GM18508 (cell line): ENCODE results near the gene AURKA.

Source experiments
- ATAC-seq: cut with Tn5 transposase; IDR thresholded peaks from one replicate; pipeline ENCODE4 v1.9.1; 2021; ENCODE audit warnings: moderate number of reproducible peaks; ENCODE audit not compliant: insufficient read depth, unreplicated experiment

AURKA gene

DNA sequence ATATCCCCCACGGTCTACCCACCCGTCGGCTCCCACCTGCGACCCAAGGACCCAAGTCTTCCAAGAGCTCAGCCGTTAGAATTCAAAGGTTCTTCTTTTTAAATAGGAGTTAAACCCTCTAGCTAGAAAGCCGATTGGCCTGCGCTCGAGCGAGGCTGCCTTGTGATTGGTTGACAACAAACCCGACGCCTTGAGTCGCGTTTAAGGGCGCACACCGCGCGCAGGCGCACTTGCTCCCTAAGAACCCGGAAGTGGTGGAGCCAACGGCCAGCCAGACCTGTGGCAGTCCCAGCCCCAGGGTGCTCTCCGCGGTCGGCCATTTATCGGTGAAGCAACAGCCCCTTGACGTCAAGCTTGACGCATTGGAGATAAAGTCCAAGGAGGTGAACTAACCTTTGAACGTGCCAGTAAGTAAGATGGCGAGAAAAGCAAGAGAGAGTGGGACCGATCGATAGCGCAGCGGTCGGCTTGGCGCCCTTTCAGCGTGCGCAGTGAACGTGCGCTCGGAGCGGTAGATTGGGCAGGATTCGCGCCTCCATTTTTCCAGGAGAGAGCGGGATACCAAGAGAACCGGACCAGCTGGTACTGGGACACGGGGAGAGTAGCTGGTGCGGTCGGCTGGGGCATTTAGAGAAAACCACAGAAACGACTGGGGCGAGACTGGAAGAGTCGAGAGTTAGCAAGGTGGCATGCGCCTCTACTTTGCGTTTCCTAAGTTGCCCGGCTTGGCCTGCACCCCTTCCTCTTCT is at the start of gene AURKA, which contains the start of gene CSTF1:
Gene AURKA, minus strand, starts transcription at position 84 of the 749 bp plus-strand sequence. CDS start 4,018 bp downstream, outside the sequence.
Gene CSTF1, plus strand, starts transcription at position 514 of the 749 bp plus-strand sequence. CDS start 2,908 bp downstream, outside the sequence.
- ATAC-seq: peak; percentile 92

GRCh38 chr20:56440346-56441007 is 48.5 kb upstream of the AURKA start:
- no peak for ATAC-seq

DNA sequence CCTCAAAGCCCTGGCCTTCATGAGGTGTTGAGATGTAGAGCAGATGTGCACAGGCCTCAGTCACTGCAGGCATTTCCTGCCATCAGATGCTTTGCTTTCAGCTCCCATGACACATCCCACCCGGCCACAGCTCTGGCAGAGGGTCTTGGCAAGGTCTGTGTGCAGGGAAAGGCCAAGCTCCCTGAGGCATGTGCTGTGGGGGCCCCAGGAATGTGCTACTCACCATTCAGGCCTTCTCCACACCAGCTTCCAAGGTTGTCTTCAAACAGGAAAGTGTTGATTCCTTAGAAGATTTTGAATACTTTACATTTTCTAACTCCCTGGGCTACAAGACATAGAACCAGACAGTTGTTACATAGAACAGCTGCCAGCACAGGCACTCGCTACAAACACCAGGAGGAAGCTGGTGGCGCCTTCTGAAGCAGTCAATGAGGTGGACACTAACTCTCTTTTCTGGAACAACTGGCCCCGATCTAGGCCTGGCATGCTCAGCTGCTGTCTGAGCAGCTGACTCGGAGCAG is 47.8 kb upstream of the AURKA start:
- ATAC-seq: no peak

DNA sequence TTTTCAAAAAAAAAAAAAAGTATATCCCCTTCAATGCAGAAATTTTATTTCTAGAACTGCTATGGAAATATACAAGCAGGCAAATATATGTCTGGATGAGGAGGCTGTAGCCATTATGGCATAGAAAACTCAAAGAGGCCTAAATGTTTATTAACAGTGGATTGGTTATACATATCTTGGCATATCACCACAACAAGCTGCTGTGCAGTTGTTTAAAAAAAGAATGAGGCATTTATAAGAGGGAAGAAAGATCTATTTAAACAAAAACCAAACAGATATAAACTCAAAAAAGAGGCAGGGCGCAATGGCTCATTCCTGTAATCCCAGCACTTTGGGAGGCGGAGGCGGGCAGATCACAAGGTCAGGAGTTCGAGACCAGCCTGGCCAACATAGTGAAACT is 46.3 kb upstream of the AURKA start:
- ATAC-seq: no peak

DNA sequence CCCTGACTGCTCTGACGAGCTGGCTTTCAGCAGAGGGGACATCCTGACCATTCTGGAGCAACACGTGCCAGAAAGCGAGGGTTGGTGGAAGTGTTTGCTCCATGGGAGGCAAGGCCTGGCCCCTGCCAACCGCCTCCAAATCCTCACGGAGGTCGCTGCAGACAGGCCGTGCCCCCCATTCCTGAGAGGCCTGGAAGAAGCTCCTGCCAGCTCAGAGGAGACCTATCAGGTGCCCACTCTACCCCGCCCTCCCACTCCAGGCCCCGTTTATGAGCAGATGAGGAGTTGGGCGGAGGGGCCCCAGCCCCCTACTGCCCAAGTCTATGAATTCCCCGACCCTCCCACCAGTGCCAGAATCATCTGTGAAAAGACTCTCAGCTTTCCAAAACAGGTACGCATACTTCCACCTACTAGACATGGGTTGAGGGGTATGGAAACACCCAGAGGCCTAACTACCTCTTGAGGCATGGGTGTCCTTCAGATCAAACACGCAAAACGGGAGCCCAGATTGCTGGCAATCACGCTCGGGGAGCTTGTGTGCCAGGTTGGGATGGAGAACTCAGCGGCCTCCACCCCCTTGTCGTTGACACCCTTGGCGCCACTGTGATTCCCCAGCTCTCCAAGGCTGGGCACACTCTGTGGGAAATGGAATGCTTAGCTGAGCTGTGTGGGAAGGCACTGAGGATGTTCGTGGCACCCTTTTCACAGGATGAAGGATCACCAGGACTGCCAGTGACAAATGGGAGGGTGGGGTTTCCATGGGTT is 45.4 kb upstream of the AURKA start:
- no peak for ATAC-seq

DNA sequence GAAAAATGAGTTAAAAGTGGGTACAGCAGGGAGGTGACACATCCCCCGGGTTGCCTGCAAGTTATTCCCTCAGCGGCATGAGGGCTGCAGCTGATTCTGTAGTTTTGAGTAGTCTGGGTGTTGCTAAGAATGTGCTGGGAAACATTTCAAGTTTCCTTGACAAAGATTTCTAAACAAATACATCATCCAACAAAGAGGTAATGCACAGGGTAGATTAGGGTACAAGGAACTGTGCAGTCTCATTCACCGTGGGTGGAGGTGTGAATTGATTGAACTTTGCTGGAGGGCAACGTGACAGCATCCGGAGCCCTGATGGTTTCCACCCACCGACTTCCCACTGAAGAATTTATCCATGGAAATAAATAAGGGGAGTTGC is 41.9 kb upstream of the AURKA start:
- ATAC-seq: no peak

DNA sequence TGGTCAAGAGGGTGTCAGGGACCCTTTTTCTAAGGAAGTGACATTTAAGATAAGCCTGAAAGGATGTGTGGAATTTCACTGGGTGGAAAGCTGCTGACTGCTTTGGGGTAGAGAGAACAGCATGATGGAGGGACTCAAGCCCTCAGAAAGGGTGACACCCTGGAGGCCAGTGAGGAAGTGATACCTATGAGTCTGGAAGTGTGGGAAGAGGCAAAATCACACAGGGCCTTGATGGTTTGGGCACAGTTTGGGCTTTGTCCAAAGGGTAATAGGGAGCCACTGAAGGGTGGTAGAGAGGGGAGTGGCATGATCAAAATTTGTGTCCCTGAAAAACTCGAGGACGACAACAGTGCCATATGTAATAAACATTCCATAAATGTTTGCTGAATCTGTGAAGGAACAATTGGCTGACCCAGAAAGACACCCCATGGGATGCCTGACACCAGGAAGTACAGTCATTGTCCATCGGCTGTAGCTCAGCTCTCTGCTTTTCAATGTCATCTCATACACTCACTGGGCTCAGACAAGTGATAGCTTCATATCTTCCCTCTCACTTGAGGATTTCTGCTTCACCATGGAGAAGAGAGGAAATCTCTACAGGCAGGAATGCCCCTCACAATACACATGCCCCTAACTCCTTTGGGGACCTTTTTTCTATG is 41.3 kb upstream of the AURKA start:
- no peak for ATAC-seq

GRCh38 chr20:56431471-56431870 is 39.5 kb upstream of the AURKA start:
- ATAC-seq: no peak

- no peak for ATAC-seq
Measured at GRCh38 chr20:56430957-56431356, 38.9 kb upstream of the AURKA start.

GRCh38 chr20:56430461-56430860 is 38.4 kb upstream of the AURKA start:
- no peak for ATAC-seq

DNA sequence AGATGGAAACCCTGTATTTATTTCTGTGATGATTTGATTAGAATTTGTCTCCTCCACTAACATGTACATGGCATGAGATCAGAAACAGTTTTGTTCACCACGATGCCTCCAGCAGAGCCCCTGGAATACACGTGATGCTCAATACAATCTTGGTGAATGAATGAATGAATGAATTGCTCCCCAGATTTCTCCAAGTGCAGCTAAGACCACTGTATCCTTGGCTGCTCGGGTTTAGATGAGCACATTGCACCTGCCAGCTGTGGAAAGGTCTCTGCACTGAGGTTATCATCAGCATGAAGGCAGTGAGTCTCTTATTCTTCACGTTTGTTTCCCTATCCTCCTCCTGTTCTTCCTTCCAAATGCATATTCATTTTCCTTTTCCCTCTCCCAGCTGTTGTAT is 37.9 kb upstream of the AURKA start:
- ATAC-seq: no peak

DNA sequence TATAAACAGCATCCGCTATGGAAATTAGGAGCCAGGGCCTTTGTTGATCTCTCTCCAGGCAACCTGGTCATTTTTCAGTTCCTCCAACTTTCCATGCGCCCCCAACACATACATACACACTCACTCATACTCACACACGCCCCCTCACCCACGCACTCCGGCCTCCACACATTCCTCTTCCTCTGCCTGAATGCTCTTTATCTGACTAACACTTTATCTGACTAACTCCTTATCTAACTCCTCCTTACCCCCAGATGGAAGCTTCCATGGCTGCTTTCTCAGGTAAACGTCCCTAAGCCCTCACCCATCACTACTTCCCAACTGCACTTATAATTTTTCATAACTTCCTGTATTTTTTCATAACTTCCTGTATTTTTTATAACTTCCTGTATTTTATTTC is 37.5 kb upstream of the AURKA start:
- no peak for ATAC-seq

DNA sequence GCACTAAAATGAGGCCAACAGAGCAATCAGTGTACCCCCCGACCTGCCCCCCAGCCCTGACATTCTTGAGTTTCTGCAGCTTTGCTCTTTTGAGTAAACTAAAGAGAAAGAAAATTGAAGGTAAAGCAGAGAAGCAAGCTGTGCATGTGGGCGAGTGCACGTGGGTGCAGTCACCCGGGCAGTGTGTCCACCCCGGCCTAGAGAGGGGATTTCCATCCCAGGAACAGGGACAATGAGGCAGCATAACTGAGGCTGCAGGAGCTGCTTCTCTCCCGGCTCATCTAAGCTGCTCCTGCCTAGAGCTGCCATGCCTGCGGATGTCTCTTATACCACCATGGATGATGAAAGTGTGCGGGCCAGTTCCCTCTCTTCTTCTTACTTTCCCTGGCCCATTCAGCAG is 36.9 kb upstream of the AURKA start:
- ATAC-seq: no peak

DNA sequence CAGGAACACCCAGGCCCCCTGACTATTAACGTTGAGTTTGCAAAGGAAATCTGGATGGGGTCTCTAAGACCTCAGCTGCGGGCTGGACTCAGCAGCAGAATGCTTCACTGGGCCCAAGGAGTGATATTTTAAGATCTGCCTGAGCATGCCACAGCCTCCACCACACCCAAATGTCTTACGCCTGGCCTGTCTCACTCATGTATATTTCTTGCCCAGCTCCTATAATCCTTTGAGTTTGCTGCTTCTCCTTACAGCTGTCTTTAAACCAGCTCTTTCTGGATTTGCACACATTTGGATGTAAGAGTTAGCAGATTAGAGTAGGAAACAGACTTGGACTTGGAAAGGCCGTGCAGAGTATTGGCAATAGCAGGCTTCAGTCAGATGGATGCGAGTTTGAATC is 36.4 kb upstream of the AURKA start:
- no peak for ATAC-seq

DNA sequence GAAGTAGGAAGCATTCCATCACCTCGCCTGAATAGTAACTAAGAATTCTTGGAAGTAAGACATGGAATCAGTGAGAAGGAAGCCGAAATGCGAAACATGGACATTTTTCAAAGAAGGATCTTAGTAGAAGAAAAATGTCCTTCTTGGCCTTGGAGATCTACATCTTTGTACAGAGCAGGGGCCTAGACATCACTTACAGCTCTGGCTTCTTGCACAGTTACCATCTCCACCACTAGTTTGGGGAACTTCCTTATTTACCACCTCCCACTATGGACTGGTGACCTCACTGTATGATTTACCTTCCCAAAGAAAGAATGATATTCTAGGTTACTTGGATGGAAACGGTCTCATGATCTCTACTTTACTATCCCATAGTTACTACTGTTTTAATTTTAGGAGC is 35.8 kb upstream of the AURKA start:
- no peak for ATAC-seq

DNA sequence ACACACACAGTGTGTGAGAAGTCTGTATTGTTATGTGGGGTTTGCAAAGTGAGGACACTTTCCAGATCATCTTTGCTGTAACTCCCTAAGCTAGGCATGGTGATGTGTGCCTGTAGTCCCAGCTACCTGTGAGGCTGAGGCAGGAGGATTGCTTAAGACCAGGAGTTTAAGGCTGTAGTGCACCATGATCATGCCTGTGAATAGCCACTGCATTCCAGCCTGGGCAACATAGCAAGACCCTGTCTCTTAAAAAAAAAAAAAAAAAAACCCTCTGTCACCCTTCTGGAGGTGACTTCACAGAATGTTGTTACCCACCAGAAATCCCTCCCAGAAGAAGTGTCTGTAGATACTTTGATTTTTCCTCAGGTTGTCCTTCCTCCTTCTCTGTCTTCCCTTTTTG is 34.9 kb upstream of the AURKA start:
- ATAC-seq: no peak

- no peak for ATAC-seq
Measured at GRCh38 chr20:56426026-56426425, 34.0 kb upstream of the AURKA start.

GRCh38 chr20:56424931-56425330 is 32.9 kb upstream of the AURKA start:
- no peak for ATAC-seq

DNA sequence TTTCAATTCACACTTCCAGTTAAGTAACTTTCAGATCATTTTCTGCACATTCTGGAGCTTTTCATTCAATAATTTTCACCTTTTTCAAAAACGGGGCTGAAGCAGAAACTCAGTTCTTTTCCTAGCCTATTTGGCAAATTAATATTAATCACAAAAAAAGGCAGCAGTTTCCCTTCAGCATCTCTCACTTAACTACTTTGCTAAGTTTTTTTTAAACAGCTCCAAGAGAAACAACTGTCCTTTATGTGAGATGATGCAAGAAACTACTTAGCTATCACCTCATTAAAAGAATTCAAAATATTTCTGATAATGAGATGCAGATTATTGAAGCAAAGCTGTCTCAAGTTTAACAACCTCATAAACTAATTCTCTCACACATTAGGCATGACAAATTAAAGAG is 31.9 kb upstream of the AURKA start:
- ATAC-seq: no peak

DNA sequence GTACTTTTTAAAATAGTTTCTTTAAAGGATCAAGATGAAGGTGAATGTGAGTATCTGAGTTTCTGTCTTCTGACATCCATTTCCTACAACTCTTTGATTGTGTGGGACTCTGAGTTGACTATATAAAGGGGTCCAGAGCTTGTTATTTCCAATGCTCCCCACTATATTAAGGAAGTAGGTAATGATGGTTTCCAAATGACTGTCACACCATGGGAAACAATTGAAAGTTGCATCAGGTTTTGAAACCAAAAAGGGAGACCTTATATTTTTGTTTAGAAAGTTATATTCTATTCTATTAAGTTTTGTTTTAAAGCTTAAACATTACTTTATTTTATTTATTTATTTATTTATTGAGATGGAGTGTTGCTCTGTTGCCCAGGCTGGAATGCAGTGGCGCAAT is 31.2 kb upstream of the AURKA start:
- ATAC-seq: no peak

DNA sequence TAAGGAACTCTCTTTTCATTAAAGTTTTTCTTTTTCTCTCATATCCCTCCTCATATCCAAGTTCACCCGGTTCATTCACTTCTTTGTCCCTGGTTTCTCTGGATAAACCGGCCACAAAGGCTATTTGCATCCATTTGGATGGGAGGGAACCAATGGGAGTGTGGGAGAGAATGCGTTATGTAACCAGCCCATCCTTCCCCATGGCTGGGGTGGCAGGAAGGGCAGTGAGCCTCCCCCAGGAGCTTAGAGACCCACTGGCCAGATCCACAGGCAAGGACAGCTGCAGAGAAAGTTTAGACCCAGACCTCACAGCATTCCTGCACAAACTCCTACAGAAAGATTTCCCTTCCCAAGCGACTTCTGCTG is 30.8 kb upstream of the AURKA start:
- no peak for ATAC-seq
